ENCODE data around the gene IL1RAPL2. TPM values are rescaled to one million over a fixed set of nuclear protein-coding genes. Genes with fewer than 3 reads are reported as not detected.
"Not testable (repeated sequence)": the region's sequence is repeated elsewhere in the genome, so short reads cannot be mapped to it uniquely, and the experiment has no call there.

Gene IL1RAPL2
- total and polyA plus RNA-seq, 3 experiments from 2014 or later, result not detected

- no peak overlapping the region for H3K4me3 Mint-ChIP-seq
- H3K27ac ChIP-seq (ENCODE audit: low read depth, low read length), result no peak overlapping the region
- no peak for DNase-seq
- no peaks in the 10 kb centered on the region for H3K4me1 ChIP-seq (ENCODE audit: insufficient read depth, low read length)
- no peaks in the 10 kb centered on the region for H3K4me1 Mint-ChIP-seq
- peaks cover 0 to 5% (median 0%) of the 10 kb centered on the region in 5 donors for H3K9me3 Mint-ChIP-seq
- ChIA-PET POLR2A (no interaction called here), CTCF (no interaction called here)
- H3K27me3 Mint-ChIP-seq, result peaks cover 0 to 1% of the 10 kb centered on the region in 2 donors
- no peak overlapping the region for H3K4me3 ChIP-seq (ENCODE audit: low read length)
- no peaks in the 10 kb centered on the region for H3K27me3 ChIP-seq (ENCODE audit: insufficient read depth, low read length, poor library complexity, severe bottlenecking)
- no peaks in the 10 kb centered on the region for H3K9me3 ChIP-seq (ENCODE audit: low read length)
- H3K36me3 Mint-ChIP-seq, result no peaks in the 10 kb centered on the region
- no peak overlapping the region for H3K27ac Mint-ChIP-seq
- H3K36me3 ChIP-seq (ENCODE audit: insufficient read depth, low read length), result no peaks in the 10 kb centered on the region
These were observed 451.6 kb downstream of the IL1RAPL2 start for GRCh38 chrX:105017641-105018040.

DNA sequence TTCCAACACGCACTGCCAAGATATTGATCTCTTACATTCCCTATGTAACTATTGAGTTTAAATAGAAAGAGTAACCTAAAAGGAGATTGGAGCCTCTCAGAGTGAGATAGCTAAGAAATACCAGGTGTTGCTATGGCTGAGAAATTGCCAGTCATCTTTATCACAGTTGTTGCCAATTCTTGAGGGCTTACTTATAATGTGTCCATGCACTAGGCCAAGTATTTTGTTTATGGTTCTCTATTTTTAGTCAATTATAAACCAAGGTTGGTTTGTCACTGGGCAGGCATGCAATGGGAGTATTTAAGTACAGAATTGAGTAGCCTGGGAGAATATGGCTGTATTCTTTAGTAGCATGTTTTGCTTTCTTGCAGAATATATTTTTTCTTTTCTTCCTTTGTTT is 452.9 kb downstream of the IL1RAPL2 start:
- no peaks in the 10 kb centered on the region for H3K9me3 ChIP-seq (ENCODE audit: low read length)
- DNase-seq, result no peak
- H3K36me3 Mint-ChIP-seq, result no peaks in the 10 kb centered on the region
- H3K27ac Mint-ChIP-seq, result no peak overlapping the region
- H3K4me1 Mint-ChIP-seq, result no peaks in the 10 kb centered on the region
- H3K4me3 ChIP-seq (ENCODE audit: low read length), result no peak overlapping the region
- no peaks in the 10 kb centered on the region for H3K4me1 ChIP-seq (ENCODE audit: insufficient read depth, low read length)
- peaks cover 0 to 1% of the 10 kb centered on the region in 2 donors for H3K27me3 Mint-ChIP-seq
- H3K4me3 Mint-ChIP-seq, result no peak overlapping the region
- no peaks in the 10 kb centered on the region for H3K27me3 ChIP-seq (ENCODE audit: insufficient read depth, low read length, poor library complexity, severe bottlenecking)
- no peak overlapping the region for H3K27ac ChIP-seq (ENCODE audit: low read depth, low read length)
- ChIA-PET CTCF (no interaction called here), POLR2A (no interaction called here)
- peaks cover 0 to 5% (median 0%) of the 10 kb centered on the region in 5 donors for H3K9me3 Mint-ChIP-seq
- no peaks in the 10 kb centered on the region for H3K36me3 ChIP-seq (ENCODE audit: insufficient read depth, low read length)

DNA sequence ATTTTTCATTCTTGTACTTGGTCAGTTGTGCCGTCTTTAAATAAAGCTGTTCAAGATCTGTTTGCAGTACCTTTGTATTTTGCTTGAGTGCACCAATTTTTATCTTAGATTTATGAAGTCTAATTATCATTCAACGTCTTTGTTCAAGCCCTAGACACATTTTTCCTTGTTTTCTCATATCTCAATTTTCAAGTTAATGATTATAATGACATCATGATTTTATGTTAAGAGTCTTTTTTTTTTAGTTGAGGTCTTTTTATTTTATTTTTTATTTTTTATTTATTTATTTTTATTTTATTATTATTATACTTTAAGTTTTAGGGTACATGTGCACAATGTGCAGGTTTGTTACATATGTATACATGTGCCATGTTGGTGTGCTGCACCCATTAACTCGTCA is 463.0 kb downstream of the IL1RAPL2 start:
- not testable (repeated sequence) for H3K27ac Mint-ChIP-seq

GRCh38 chrX:105038672-105039328 is 472.8 kb downstream of the IL1RAPL2 start:
- H3K4me3 ChIP-seq (ENCODE audit: low read length), result no peak overlapping the region
- no peak overlapping the region for H3K4me3 Mint-ChIP-seq
- no peaks in the 10 kb centered on the region for H3K27me3 ChIP-seq (ENCODE audit: insufficient read depth, low read length, poor library complexity, severe bottlenecking)
- no peak overlapping the region for H3K27ac Mint-ChIP-seq
- CTCF ChIA-PET, result no interaction called here
- H3K27ac ChIP-seq (ENCODE audit: low read depth, low read length), result no peak overlapping the region
- POLR2A ChIA-PET, result no interaction called here
- no peaks in the 10 kb centered on the region for H3K36me3 Mint-ChIP-seq
- H3K36me3 ChIP-seq (ENCODE audit: insufficient read depth, low read length), result no peaks in the 10 kb centered on the region
- H3K4me1 ChIP-seq (ENCODE audit: insufficient read depth, low read length), result no peaks in the 10 kb centered on the region
- no peaks in the 10 kb centered on the region for H3K9me3 ChIP-seq (ENCODE audit: low read length)
- peaks cover 0 to 2% (median 0%) of the 10 kb centered on the region in 5 donors for H3K9me3 Mint-ChIP-seq
- H3K27me3 Mint-ChIP-seq, result no peaks in the 10 kb centered on the region
- H3K4me1 Mint-ChIP-seq, result no peaks in the 10 kb centered on the region
- DNase-seq, result no peak

More for the DNA sequence above, 463.0 kb downstream of the IL1RAPL2 start:
- POLR2A ChIA-PET; H3K4me1 ChIP-seq (ENCODE audit: insufficient read depth, low read length); H3K27ac ChIP-seq (ENCODE audit: low read depth, low read length); H3K4me1 Mint-ChIP-seq; H3K9me3 ChIP-seq (ENCODE audit: low read length); H3K27me3 ChIP-seq (ENCODE audit: insufficient read depth, low read length, poor library complexity, severe bottlenecking); H3K36me3 Mint-ChIP-seq; CTCF ChIA-PET; H3K4me3 Mint-ChIP-seq; H3K4me3 ChIP-seq (ENCODE audit: low read length); H3K9me3 Mint-ChIP-seq; DNase-seq; H3K27me3 Mint-ChIP-seq; H3K36me3 ChIP-seq (ENCODE audit: insufficient read depth, low read length): not testable (repeated sequence)

- no peaks in the 10 kb centered on the region for H3K36me3 ChIP-seq (ENCODE audit: insufficient read depth, low read length)
- Mint-ChIP-seq H3K4me3 (no peak overlapping the region), H3K4me1 (no peaks in the 10 kb centered on the region), H3K27ac (no peak overlapping the region), H3K9me3 (peaks cover 0 to 3% (median 0%) of the 10 kb centered on the region in 5 donors), H3K27me3 (peaks cover 0 to 6% of the 10 kb centered on the region in 2 donors), H3K36me3 (no peaks in the 10 kb centered on the region)
- no peaks in the 10 kb centered on the region for H3K27me3 ChIP-seq (ENCODE audit: insufficient read depth, low read length, poor library complexity, severe bottlenecking)
- ChIA-PET POLR2A (no interaction called here), CTCF (no interaction called here)
- no peak overlapping the region for H3K27ac ChIP-seq (ENCODE audit: low read depth, low read length)
- H3K4me1 ChIP-seq (ENCODE audit: insufficient read depth, low read length), result no peaks in the 10 kb centered on the region
- no peak overlapping the region for H3K4me3 ChIP-seq (ENCODE audit: low read length)
- no peaks in the 10 kb centered on the region for H3K9me3 ChIP-seq (ENCODE audit: low read length)
- no peak for DNase-seq
These were observed 484.9 kb downstream of the IL1RAPL2 start for GRCh38 chrX:105050921-105051320.

- Mint-ChIP-seq H3K27me3 (peaks cover 0 to 6% of the 10 kb centered on the region in 2 donors), H3K4me1 (no peaks in the 10 kb centered on the region), H3K9me3 (peaks cover 0 to 3% (median 0%) of the 10 kb centered on the region in 5 donors), H3K4me3 (no peak overlapping the region), H3K36me3 (no peaks in the 10 kb centered on the region), H3K27ac (no peak overlapping the region)
- H3K36me3 ChIP-seq (ENCODE audit: insufficient read depth, low read length), result no peaks in the 10 kb centered on the region
- peak in 1 of 5 donors; percentile 37 for DNase-seq
- ChIA-PET POLR2A (no interaction called here), CTCF (no interaction called here)
- no peak overlapping the region for H3K27ac ChIP-seq (ENCODE audit: low read depth, low read length)
- H3K9me3 ChIP-seq (ENCODE audit: low read length), result no peaks in the 10 kb centered on the region
- H3K4me3 ChIP-seq (ENCODE audit: low read length), result no peak overlapping the region
- no peaks in the 10 kb centered on the region for H3K27me3 ChIP-seq (ENCODE audit: insufficient read depth, low read length, poor library complexity, severe bottlenecking)
- no peaks in the 10 kb centered on the region for H3K4me1 ChIP-seq (ENCODE audit: insufficient read depth, low read length)
These were observed 485.4 kb downstream of the IL1RAPL2 start for GRCh38 chrX:105051364-105051763.

- H3K9me3 ChIP-seq (ENCODE audit: low read length), result no peaks in the 10 kb centered on the region
- H3K36me3 ChIP-seq (ENCODE audit: insufficient read depth, low read length), result no peaks in the 10 kb centered on the region
- no peaks in the 10 kb centered on the region for H3K27me3 ChIP-seq (ENCODE audit: insufficient read depth, low read length, poor library complexity, severe bottlenecking)
- ChIA-PET POLR2A (no interaction called here), CTCF (no interaction called here)
- no peak overlapping the region for H3K4me3 Mint-ChIP-seq
- H3K4me3 ChIP-seq (ENCODE audit: low read length), result no peak overlapping the region
- H3K9me3 Mint-ChIP-seq, result peaks cover 0 to 3% (median 0%) of the 10 kb centered on the region in 5 donors
- peaks cover 0 to 3% of the 10 kb centered on the region in 2 donors for H3K27me3 Mint-ChIP-seq
- no peaks in the 10 kb centered on the region for H3K36me3 Mint-ChIP-seq
- H3K4me1 Mint-ChIP-seq, result no peaks in the 10 kb centered on the region
- no peak overlapping the region for H3K27ac Mint-ChIP-seq
- DNase-seq, result no peak
- H3K27ac ChIP-seq (ENCODE audit: low read depth, low read length), result no peak overlapping the region
- H3K4me1 ChIP-seq (ENCODE audit: insufficient read depth, low read length), result no peaks in the 10 kb centered on the region
These were observed 486.9 kb downstream of the IL1RAPL2 start for GRCh38 chrX:105052926-105053325.

DNA sequence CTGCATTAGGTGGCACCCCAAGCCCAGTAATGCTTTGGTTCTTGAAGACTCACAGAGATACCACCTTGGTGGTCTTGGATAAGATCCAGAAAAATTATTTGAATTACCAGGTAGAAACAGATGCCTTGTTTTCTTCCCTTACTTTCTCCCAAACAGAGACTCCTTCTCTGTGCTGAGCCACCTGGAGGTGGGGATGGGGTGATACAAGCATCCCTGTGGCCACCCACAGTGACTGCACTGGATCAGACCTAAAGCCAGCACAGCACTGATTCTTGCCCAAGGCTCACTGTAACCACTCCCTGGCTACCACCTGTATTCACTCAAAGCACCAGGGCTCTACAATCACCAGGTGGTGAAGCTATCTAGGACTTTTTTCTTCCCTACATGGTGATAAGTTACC is 497.7 kb downstream of the IL1RAPL2 start:
- CTCF ChIA-PET, result no interaction called here
- H3K36me3 Mint-ChIP-seq, result no peaks in the 10 kb centered on the region

More for the DNA sequence above, 497.7 kb downstream of the IL1RAPL2 start:
- Mint-ChIP-seq H3K27ac (no peak overlapping the region), H3K9me3 (peaks cover 0 to 5% (median 0%) of the 10 kb centered on the region in 5 donors), H3K4me1 (no peaks in the 10 kb centered on the region), H3K27me3 (peaks cover 0 to 2% of the 10 kb centered on the region in 2 donors), H3K4me3 (no peak overlapping the region)
- H3K9me3 ChIP-seq (ENCODE audit: low read length), result no peaks in the 10 kb centered on the region
- no peak overlapping the region for H3K4me3 ChIP-seq (ENCODE audit: low read length)
- no peak for DNase-seq
- no peaks in the 10 kb centered on the region for H3K27me3 ChIP-seq (ENCODE audit: insufficient read depth, low read length, poor library complexity, severe bottlenecking)
- no peaks in the 10 kb centered on the region for H3K4me1 ChIP-seq (ENCODE audit: insufficient read depth, low read length)
- H3K36me3 ChIP-seq (ENCODE audit: insufficient read depth, low read length), result no peaks in the 10 kb centered on the region
- POLR2A ChIA-PET, result no interaction called here
- H3K27ac ChIP-seq (ENCODE audit: low read depth, low read length), result no peak overlapping the region

All from CD8-positive, alpha-beta memory T cell (primary cell).